Measurements from ENCODE around the gene KCNK13. TPM values are rescaled to one million over a fixed set of nuclear protein-coding genes. Genes with fewer than 3 reads are reported as not detected.

The KCNK13 gene
- total and polyA plus RNA-seq, 2 experiments from 2014 or later: 0.21 to 1.0 TPM

- Histone ChIP-seq H3K4me3 (peak overlapping the region; percentile 86), H3F3A (replicated peaks; ENCODE audit: low read depth) (peaks cover 5% of the 10 kb centered on the region; the same call in 1 of the 2 replicates), H4K20me1 (replicated peaks; ENCODE audit: insufficient read depth) (0 out of 2 replicates have a peak, but pooled peaks cover 3% of the 10 kb centered on the region), H3K27ac (ENCODE audit: low read depth) (no peak overlapping the region), H3K4me2 (peak overlapping the region; percentile 94), H3K9me2 (ENCODE audit: insufficient read depth) (no peaks in the 10 kb centered on the region), H3K4me1 (ENCODE audit: insufficient read depth) (peaks cover 28% of the 10 kb centered on the region), H3K27me3 (ENCODE audit: insufficient read depth) (peaks cover 77% of the 10 kb centered on the region), H3K79me2 (replicated peaks; ENCODE audit: insufficient read depth) (no peaks in the 10 kb centered on the region), H2AFZ (peak overlapping the region; percentile 99), H3K36me3 (ENCODE audit: insufficient read depth) (no peaks in the 10 kb centered on the region)
- ATAC-seq (peak; percentile 81), DNase-seq (ENCODE audit: low spot score) (peak; percentile 87)
- no peaks in the 10 kb centered on the region for H3K9me3 Mint-ChIP-seq
- peak overlapping the region; percentile 81 for H3K4me3 Mint-ChIP-seq
- peaks cover 26% of the 10 kb centered on the region for H3K4me1 Mint-ChIP-seq
- H3K27ac Mint-ChIP-seq: no peak overlapping the region
- no peaks in the 10 kb centered on the region for H3K36me3 Mint-ChIP-seq (ENCODE audit: low read depth)
- TF ChIP-seq CTCF (conservative IDR thresholded peaks at IDR 0.05; ENCODE audit: low read depth in 2 of 2) (peak; percentile 43 to 75), REST (IDR thresholded peaks at IDR 0.05; ENCODE audit: unreplicated experiment) (no peak), ZNF331 (CRISPR knock-in tag; IDR thresholded peaks at IDR 0.05; ENCODE audit: low read depth) (no peak), STAT1 (IDR thresholded peaks at IDR 0.05; ENCODE audit: unreplicated experiment) (no peak)
- H3K27me3 Mint-ChIP-seq (ENCODE audit: insufficient read depth, low read depth, poor library complexity): peaks cover 56% of the 10 kb centered on the region
Measured at GRCh38 chr14:90060312-90060964, 1.4 kb upstream of the KCNK13 start.

- Histone ChIP-seq H3K27ac (ENCODE audit: low read depth) (no peak overlapping the region), H3K79me2 (replicated peaks; ENCODE audit: insufficient read depth) (no peaks in the 10 kb centered on the region), H3K4me1 (ENCODE audit: insufficient read depth) (peaks cover 28% of the 10 kb centered on the region), H3F3A (replicated peaks; ENCODE audit: low read depth) (peaks cover 5% of the 10 kb centered on the region; the same call in 1 of the 2 replicates), H3K9me2 (ENCODE audit: insufficient read depth) (no peaks in the 10 kb centered on the region), H3K27me3 (ENCODE audit: insufficient read depth) (peaks cover 79% of the 10 kb centered on the region), H3K4me2 (peak overlapping the region; percentile 94), H3K4me3 (peak overlapping the region; percentile 86), H4K20me1 (replicated peaks; ENCODE audit: insufficient read depth) (0 out of 2 replicates have a peak, but pooled peaks cover 3% of the 10 kb centered on the region), H3K36me3 (ENCODE audit: insufficient read depth) (no peaks in the 10 kb centered on the region), H2AFZ (peak overlapping the region; percentile 98)
- H3K4me1 Mint-ChIP-seq: peaks cover 26% of the 10 kb centered on the region
- peak; percentile 33 for ATAC-seq
- peak overlapping the region; percentile 81 for H3K4me3 Mint-ChIP-seq
- no peak for TF ChIP-seq ZNF331 (CRISPR knock-in tag; IDR thresholded peaks at IDR 0.05; ENCODE audit: low read depth)
- TF ChIP-seq EZH2 (IDR thresholded peaks at IDR 0.05; ENCODE audit: low read depth, unreplicated experiment): peak; percentile 80
- peaks cover 56% of the 10 kb centered on the region for H3K27me3 Mint-ChIP-seq (ENCODE audit: insufficient read depth, low read depth, poor library complexity)
- peak; percentile 63 for DNase-seq (ENCODE audit: low spot score)
- H3K9me3 Mint-ChIP-seq: no peaks in the 10 kb centered on the region
- H3K27ac Mint-ChIP-seq: no peak overlapping the region
- no peaks in the 10 kb centered on the region for H3K36me3 Mint-ChIP-seq (ENCODE audit: low read depth)
Measured at GRCh38 chr14:90060965-90061684, 669 bp upstream of the KCNK13 start.

Measured in GM23338 (cell line).